HepG2 (cell line): ENCODE data around the gene BMX. TPM values are rescaled to one million over a fixed set of nuclear protein-coding genes. Genes with fewer than 3 reads are reported as not detected.
A peak's percentile ranks its signal among the peaks of the same experiment; 100 is the strongest.

Experiments used
- ADNP ChIP-seq: sonication (generic); formaldehyde crosslinking; IDR thresholded peaks from 2 replicates; pipeline ENCODE4 v1.4.0; 2020; ENCODE audit warnings: missing genetic modification reagents
- E2F5 ChIP-seq: sonication (generic); formaldehyde crosslinking; conservative IDR thresholded peaks from 2 replicates; pipeline ENCODE4 v1.4.0; 2020; ENCODE audit warnings: missing genetic modification reagents
- FOXA1 ChIP-seq, 2 experiments: fragments of 450-650 bp in 1 of 2; sonication (generic) in 1 of 2; formaldehyde crosslinking in 1 of 2; IDR thresholded peaks; 2 replicates each; pipeline versions ENCODE4 v1.4.0 to v1.6.1; 2016 to 2020; ENCODE audit warnings: missing genetic modification reagents in 1 of 2
- RBM39 ChIP-seq: fragments of 200-400 bp; formaldehyde crosslinking; IDR thresholded peaks from one replicate; pipeline ENCODE4 v1.6.1; 2018; ENCODE audit warnings: antibody characterized with exemption, mild to moderate bottlenecking, low read depth, low read length; ENCODE audit not compliant: poor library complexity, severe bottlenecking
- RORA ChIP-seq: sonication (generic); formaldehyde crosslinking; IDR thresholded peaks from 2 replicates; pipeline ENCODE4 v1.5.0; 2020; ENCODE audit warnings: mild to moderate bottlenecking, missing genetic modification reagents, moderate library complexity
- SIX1 ChIP-seq: sonication (generic); formaldehyde crosslinking; IDR thresholded peaks from 2 replicates; pipeline ENCODE4 v1.4.0; 2020; ENCODE audit warnings: missing genetic modification reagents, borderline replicate concordance
- ZNF260 ChIP-seq: sonication (generic); formaldehyde crosslinking; IDR thresholded peaks from 2 replicates; pipeline ENCODE4 v1.4.0; 2020; ENCODE audit warnings: missing genetic modification reagents, low read depth, mild to moderate bottlenecking, borderline replicate concordance
- ZNF468 ChIP-seq: sonication (generic); formaldehyde crosslinking; IDR thresholded peaks from 2 replicates; pipeline ENCODE4 v1.8.0; 2022; ENCODE audit warnings: mild to moderate bottlenecking, moderate library complexity, missing genetic modification reagents
- polyA plus RNA-seq, 8 experiments: library from polyadenylated mRNA; depleted of rRNA in 3 of 8; stranded (reverse) in 7 of 8; unstranded in 1 of 8; fragments of >200 nt; fragmentation: Illumina TruSeq in 4 of 8; extraction: Trizol in 4 of 8; gene quantifications; 2 replicates each; pipeline versions ENCODE4 v1.2.1 to v1.2.3, GENCODE V29; 2011 to 2016; ENCODE audit warnings: low read depth in 4 of 8, missing spikeins in 1 of 8, mixed read lengths in 1 of 8; ENCODE audit not compliant: insufficient read depth in 1 of 8
- total RNA-seq, 5 experiments: library from RNA; depleted of rRNA; stranded (reverse); fragments of >200 nt; fragmentation: Illumina TruSeq; extraction: Trizol; gene quantifications; 2 replicates each; pipeline ENCODE4 v1.2.3, GENCODE V29; 2016; ENCODE audit warnings: low read depth in 1 of 5
- TF ChIP-seq, protein P1 (sequence below): sonication (generic); formaldehyde crosslinking; conservative IDR thresholded peaks from 2 replicates; pipeline ENCODE4 v1.5.0; 2020; ENCODE audit warnings: missing genetic modification reagents
- TF ChIP-seq, protein P2 (sequence below): sonication (generic); formaldehyde crosslinking; IDR thresholded peaks from 2 replicates; pipeline ENCODE4 v1.8.1; 2023; ENCODE audit warnings: missing genetic modification reagents, inconsistent platforms, borderline replicate concordance

Gene BMX
- total and polyA plus RNA-seq, 2 of the 13 experiments (the other 11 are each of a cell fraction or from before 2014, with no cell fraction given): not detected

GRCh38 chrX:15567886-15568616 lies 67.4 kb downstream of the BMX start (continued):
- peak; percentile 68; the same call in 1 of the 2 replicates for TF ChIP-seq SIX1
- no peak for TF ChIP-seq FOXA1 (IDR thresholded peaks at IDR 0.05)
- TF ChIP-seq FOXA1 (CRISPR knock-in tag; IDR thresholded peaks at IDR 0.05): peak; percentile 33
- no peak for TF ChIP-seq RBM39
- no peak for TF ChIP-seq ADNP (CRISPR knock-in tag)
- TF ChIP-seq, protein P1, sequence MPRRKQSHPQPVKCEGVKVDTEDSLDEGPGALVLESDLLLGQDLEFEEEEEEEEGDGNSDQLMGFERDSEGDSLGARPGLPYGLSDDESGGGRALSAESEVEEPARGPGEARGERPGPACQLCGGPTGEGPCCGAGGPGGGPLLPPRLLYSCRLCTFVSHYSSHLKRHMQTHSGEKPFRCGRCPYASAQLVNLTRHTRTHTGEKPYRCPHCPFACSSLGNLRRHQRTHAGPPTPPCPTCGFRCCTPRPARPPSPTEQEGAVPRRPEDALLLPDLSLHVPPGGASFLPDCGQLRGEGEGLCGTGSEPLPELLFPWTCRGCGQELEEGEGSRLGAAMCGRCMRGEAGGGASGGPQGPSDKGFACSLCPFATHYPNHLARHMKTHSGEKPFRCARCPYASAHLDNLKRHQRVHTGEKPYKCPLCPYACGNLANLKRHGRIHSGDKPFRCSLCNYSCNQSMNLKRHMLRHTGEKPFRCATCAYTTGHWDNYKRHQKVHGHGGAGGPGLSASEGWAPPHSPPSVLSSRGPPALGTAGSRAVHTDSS (CRISPR knock-in tag): no peak
- TF ChIP-seq ZNF468 (CRISPR knock-in tag): no peak
- TF ChIP-seq, protein P2, sequence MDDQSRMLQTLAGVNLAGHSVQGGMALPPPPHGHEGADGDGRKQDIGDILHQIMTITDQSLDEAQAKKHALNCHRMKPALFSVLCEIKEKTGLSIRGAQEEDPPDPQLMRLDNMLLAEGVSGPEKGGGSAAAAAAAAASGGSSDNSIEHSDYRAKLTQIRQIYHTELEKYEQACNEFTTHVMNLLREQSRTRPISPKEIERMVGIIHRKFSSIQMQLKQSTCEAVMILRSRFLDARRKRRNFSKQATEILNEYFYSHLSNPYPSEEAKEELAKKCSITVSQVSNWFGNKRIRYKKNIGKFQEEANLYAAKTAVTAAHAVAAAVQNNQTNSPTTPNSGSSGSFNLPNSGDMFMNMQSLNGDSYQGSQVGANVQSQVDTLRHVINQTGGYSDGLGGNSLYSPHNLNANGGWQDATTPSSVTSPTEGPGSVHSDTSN (CRISPR knock-in tag): no peak
- no peak for TF ChIP-seq E2F5 (CRISPR knock-in tag)
- TF ChIP-seq ZNF260 (CRISPR knock-in tag): no peak
- TF ChIP-seq RORA (CRISPR knock-in tag): no peak
